WTC11 (cell line): ENCODE data around the gene HUS1.

Experiments used
- NFE2L1 ChIP-seq: sonication (generic); formaldehyde crosslinking; IDR thresholded peaks from 2 replicates; pipeline ENCODE4 v1.8.1; 2023; ENCODE audit warnings: missing genetic modification reagents
- USF2 ChIP-seq: sonication (generic); formaldehyde crosslinking; IDR thresholded peaks from 2 replicates; pipeline ENCODE4 v1.8.1; 2023; ENCODE audit warnings: mild to moderate bottlenecking, missing genetic modification reagents, moderate library complexity
- ZBTB21 ChIP-seq: sonication (generic); formaldehyde crosslinking; IDR thresholded peaks from 2 replicates; pipeline ENCODE4 v1.8.1; 2023; ENCODE audit warnings: mild to moderate bottlenecking, missing genetic modification reagents, borderline replicate concordance

DNA sequence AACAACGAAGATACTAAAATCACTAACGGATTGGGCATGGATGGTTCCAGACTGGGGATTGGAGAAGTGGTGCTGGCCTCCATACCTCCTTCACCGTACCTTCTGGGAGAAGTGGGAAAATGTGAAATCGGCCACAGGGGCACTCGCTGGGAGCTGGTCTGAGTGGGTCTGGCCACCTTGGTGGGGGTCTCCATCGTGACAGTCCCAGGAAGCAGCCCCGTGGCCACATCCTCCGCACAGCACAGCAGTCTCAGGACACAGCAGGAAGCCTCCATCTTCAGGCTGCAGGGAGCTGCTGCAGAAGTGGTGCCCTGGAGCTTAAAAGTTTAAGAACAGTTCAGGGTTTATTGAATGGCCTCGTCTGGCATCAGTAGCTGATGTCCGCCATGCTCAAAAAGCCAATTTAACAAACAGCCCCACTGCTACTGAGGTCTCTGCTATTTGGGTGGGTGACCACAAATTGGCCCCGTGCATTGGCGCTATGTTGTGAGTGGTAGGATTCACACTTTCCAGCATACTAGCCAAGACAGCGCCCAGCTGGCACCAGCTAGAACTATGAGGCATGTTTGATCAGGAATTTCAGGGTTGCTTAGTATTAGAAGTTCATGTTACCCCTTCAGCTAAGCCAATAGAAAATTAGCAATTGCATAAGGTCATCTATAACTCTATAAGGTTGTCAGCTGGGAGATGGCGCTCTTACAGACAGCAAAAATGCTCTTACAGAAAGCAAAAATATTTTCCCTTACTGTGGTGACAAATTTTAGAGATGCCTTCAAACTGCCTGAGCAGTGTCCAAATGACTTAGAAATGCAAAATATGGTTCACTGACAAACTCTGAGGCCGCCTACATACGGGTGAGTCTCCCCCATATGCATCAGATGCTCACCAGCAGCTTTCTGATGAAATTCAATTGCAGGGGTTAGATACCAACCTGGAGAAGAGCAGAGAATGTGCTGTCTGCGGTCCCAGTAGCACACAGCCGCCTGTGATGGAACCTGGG is 48.1 kb downstream of the HUS1 start:
- no peak for TF ChIP-seq NFE2L1
- TF ChIP-seq ZBTB21 (CRISPR knock-in tag) = no peak
- no peak for TF ChIP-seq USF2
